OCI-LY3 (cell line): Measurements from ENCODE around the gene ABCA8.

Experiments
- CTCF ChIP-seq: fragments of 200-600, 300-600 bp; sonication (generic); IDR thresholded peaks from 2 replicates; pipeline ENCODE4 v1.5.1; 2014; ENCODE audit warnings: antibody characterized with exemption, low read length, low read depth
- EZH2phosphoT487 ChIP-seq: fragments of 200-600 bp; shearing (Covaris generic); IDR thresholded peaks from 2 replicates; pipeline ENCODE4 v1.6.1; 2018; ENCODE audit warnings: antibody characterized with exemption, mixed run types, low read depth

GRCh38 chr17:68832109-68832802 lies 122.9 kb downstream of the ABCA8 start:
- TF ChIP-seq CTCF (no peak), EZH2phosphoT487 (no peak)
